Upper lobe of left lung (tissue), 6 donors: ENCODE results near the gene ZNG1F. TPM values are rescaled to one million over a fixed set of nuclear protein-coding genes. Genes with fewer than 3 reads are reported as not detected.
"Not testable (repeated sequence)": the region's sequence is repeated elsewhere in the genome, so short reads cannot be mapped to it uniquely, and the experiment has no call there.

ENCODE experiments used
- ATAC-seq, 2 donors: fragments of 200-7000 bp; cut with Tn5 transposase; one replicate each; pipeline ENCODE4 v1.9.1; 2022; ENCODE audit warnings: mild to moderate bottlenecking in 2 of 2, moderate library complexity in 2 of 2; ENCODE audit not compliant: low FRiP score in 2 of 2
- DNase-seq, 2 donors: peaks; one replicate each; pipeline ENCODE4 v3.0.0-alpha.2; 2019 to 2020
- H3K27ac ChIP-seq, 4 donors: fragments of 200-600 bp; sonication (generic); one replicate each; pipeline ENCODE4 v1.5.1; 2016 to 2019
- H3K27me3 ChIP-seq, 4 donors: fragments of 200-600 bp; sonication (generic); one replicate each; pipeline ENCODE4 v1.5.1; 2017 to 2019
- H3K36me3 ChIP-seq, 4 donors: fragments of 200-600 bp; sonication (generic); one replicate each; pipeline ENCODE4 v1.5.1; 2016 to 2019
- H3K4me1 ChIP-seq, 4 donors: fragments of 200-600 bp; sonication (generic); one replicate each; pipeline ENCODE4 v1.5.1; 2018 to 2019
- H3K4me3 ChIP-seq, 4 donors: fragments of 200-600 bp; sonication (generic); one replicate each; pipeline ENCODE4 v1.5.1; 2017 to 2019; ENCODE audit warnings: mild to moderate bottlenecking in 2 of 4, moderate library complexity in 1 of 4
- H3K9me3 ChIP-seq, 4 donors: fragments of 200-600 bp; sonication (generic); one replicate each; pipeline ENCODE4 v1.5.1; 2018 to 2019
- EP300 ChIP-seq, 4 donors: sonication (generic); formaldehyde crosslinking; IDR thresholded peaks; one replicate each; pipeline ENCODE4 v1.5.1; 2017; ENCODE audit warnings: antibody characterized with exemption in 4 of 4, control low read depth in 2 of 4
- POLR2A ChIP-seq, 4 donors: fragments of 450-650 bp; IDR thresholded peaks; one replicate each; pipeline ENCODE4 v1.5.1; 2016 to 2017; ENCODE audit warnings: antibody characterized with exemption in 4 of 4, mild to moderate bottlenecking in 2 of 4
- POLR2AphosphoS5 ChIP-seq, 2 donors: sonication (generic); formaldehyde crosslinking; IDR thresholded peaks; one replicate each; pipeline ENCODE4 v1.5.1; 2017; ENCODE audit warnings: antibody characterized with exemption in 2 of 2
- WGBS, 2 donors: methylation state at CpG; one replicate each; pipeline ENCODE4 v1.1.5; 2017 to 2018; 5-methylcytosine and 5-hydroxymethylcytosine counted together
- total RNA-seq, 6 donors: library from RNA; depleted of rRNA in 4 of 6; stranded (reverse); fragments of >200 nt in 4 of 6; gene quantifications; one replicate each; pipeline versions ENCODE4 v1.1.0 to v1.2.1, GENCODE V29; 2016 to 2021
- TF ChIP-seq, protein P1 (sequence below), 6 experiments: fragments of 450-650 bp in 4 of 6; fragments of 200-600 bp in 2 of 6; sonication (generic) in 2 of 6; IDR thresholded peaks; one replicate each; pipeline ENCODE4 v1.5.1; 2016 to 2019; ENCODE audit warnings: antibody characterized with exemption in 6 of 6
- donor health status: DM: no; HTN: no; CAD: no; lungs with moderate emphysema.
- donor health status: DM: no; HTN: yes; CAD: no; lungs with severe emphysema.

ZNG1F gene
- 10 to 100 TPM in 3 of 6 donors, 1 to 10 TPM in 3; 4.8 to 19.0 (median 9.1) TPM for total RNA-seq

GRCh38 chr9:41189217-41189616, at the start of gene ZNG1F:
ZNG1F (minus strand) TSS chr9:41189317; CDS start chr9:41189258, 59 bp downstream.
- not testable (repeated sequence) for H3K27me3 ChIP-seq, H3K9me3 ChIP-seq, H3K27ac ChIP-seq, H3K4me1 ChIP-seq, H3K4me3 ChIP-seq, ATAC-seq, H3K36me3 ChIP-seq, DNase-seq
- no CpG with 5 or more reads among the region's 31 CpGs for WGBS, 2 donors

GRCh38 chr9:41237110-41237749, 48.1 kb upstream of the ZNG1F start:
- 68 to 70% methylated on average over 14 to 27 of the region's 51 CpGs for WGBS, 2 donors
- H3K27ac ChIP-seq, H3K27me3 ChIP-seq, H3K36me3 ChIP-seq, H3K4me1 ChIP-seq: not testable (repeated sequence)
- peak overlapping the region in 2 of 4 donors; percentile 11 to 19 for H3K4me3 ChIP-seq
- DNase-seq (peak; percentile 30 to 82), ATAC-seq (peak in 1 of 2 donors; percentile 38)
- peaks cover 0 to 27% (median 4%) of the 10 kb centered on the region in 4 donors for H3K9me3 ChIP-seq

- not testable (repeated sequence) for ATAC-seq, H3K27ac ChIP-seq, H3K4me3 ChIP-seq, H3K36me3 ChIP-seq, H3K4me1 ChIP-seq, H3K27me3 ChIP-seq
- H3K9me3 ChIP-seq: peaks cover 0 to 27% (median 4%) of the 10 kb centered on the region in 4 donors
- DNase-seq: peak in 1 of 2 donors; percentile 18
- WGBS, 2 donors: 74 to 78% methylated on average over 21 to 23 of the region's 23 CpGs
Observed at GRCh38 chr9:41236486-41237109, 47.5 kb upstream of the ZNG1F start.

DNA sequence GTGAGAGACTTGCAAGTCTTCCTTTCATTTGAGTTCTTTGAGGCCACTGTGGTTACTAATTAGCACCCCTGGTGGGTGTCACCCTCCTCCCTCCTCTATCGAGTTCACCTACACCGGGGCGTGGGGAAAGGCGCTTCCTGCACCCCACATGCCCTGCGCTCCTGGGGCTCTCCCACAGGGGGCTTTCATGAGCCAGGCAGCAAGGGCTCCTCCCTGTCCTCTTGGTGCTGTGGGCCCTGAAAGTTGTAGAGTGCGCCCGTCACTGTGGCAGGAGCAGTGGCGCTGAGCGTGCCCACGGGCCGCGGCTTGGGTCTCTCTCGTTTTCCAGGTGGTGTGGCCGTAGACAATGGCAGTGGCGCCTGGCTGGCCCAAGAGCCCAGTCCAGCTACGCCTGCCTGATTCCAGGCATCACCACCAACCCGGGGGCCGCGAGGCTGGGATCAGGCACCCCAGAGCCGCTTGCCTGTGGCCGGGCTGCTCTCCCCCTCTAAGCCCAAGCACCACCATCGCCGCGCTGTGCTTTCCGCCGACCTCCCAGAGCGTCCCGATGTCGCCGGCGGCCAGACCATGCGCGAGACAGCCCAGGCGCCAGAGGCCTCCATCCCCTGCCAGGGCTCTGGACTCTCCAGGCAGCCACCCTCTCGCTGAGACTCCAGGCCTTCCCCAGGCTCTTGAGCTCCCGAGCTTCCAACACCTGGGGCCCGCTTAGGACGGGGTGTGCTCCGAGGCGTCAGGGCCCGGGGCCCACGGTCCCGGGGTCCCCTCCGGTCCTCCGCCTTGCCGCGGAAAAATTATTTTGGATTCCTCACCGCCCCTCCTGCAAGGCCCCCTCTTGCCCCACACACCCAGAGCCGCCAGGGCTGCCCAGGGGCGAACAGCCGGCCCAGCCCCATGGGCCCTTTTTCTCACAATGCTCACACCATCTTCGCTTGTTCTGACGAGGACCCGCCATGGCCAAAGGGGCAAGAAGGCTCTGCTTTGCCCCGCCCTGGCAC, 46.0 kb upstream of the ZNG1F start:
- not testable (repeated sequence) for H3K4me1 ChIP-seq, H3K4me3 ChIP-seq, H3K27me3 ChIP-seq, H3K36me3 ChIP-seq, H3K27ac ChIP-seq
- H3K9me3 ChIP-seq: peaks cover 0 to 30% (median 4%) of the 10 kb centered on the region in 4 donors
- peak; percentile 60 to 74 for ATAC-seq
- WGBS, 2 donors: 79 to 80% methylated on average over 17 to 35 of the region's 55 CpGs
- DNase-seq: peak; percentile 55 to 85

DNA sequence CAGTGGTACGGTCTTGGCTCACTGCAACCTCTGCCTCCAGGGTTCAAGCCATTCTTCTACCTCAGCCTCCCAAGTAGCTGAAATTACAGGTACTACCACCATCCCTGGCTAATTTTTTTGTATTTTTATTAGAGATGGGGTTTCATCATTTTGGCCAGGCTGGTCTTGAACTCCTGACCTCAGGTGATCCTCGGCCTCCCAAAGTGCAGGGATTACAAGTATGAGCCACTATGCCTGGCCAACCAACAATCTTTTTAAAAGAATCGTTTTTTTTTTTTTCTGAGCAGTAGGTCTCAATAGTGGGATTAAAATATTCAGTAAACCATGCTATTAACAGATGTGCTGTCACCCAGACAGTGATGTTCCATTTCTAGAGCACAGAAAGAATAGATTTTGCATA, 45.1 kb upstream of the ZNG1F start:
- not testable (repeated sequence) for ATAC-seq, H3K36me3 ChIP-seq, DNase-seq, H3K27me3 ChIP-seq, H3K4me3 ChIP-seq, H3K27ac ChIP-seq, H3K4me1 ChIP-seq
- WGBS, 2 donors: 69 to 74% methylated on average over 3 of the region's 3 CpGs
- peaks cover 0 to 30% (median 4%) of the 10 kb centered on the region in 4 donors for H3K9me3 ChIP-seq

DNA sequence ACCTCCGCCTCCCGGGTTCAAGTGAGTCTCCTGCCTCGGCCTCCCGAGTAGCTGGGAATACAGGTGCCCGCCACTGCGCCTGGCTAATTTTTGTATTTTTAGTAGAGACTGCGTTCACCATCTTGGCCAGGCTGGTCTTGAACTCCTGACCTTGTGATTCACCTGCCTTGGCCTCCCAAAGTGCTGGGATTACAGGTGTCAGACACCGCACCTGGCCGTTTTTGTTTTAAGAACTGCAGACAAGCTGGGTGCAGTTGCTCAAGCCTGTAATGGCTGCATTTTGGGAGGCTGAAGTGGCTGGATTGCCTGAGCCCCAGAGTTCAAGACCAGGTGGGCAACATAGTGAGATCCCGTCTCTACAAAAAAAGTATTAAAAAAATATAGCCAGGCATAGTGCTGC, 43.2 kb upstream of the ZNG1F start:
- DNase-seq: peak in 1 of 2 donors; percentile 39
- H3K4me1 ChIP-seq, H3K36me3 ChIP-seq, H3K4me3 ChIP-seq, H3K27ac ChIP-seq, H3K27me3 ChIP-seq: not testable (repeated sequence)
- 81 to 85% methylated on average over 10 of the region's 10 CpGs for WGBS, 2 donors
- H3K9me3 ChIP-seq: peaks cover 0 to 28% (median 3%) of the 10 kb centered on the region in 4 donors
- peak; percentile 46 to 66 for ATAC-seq

- DNase-seq (peak in 1 of 2 donors; percentile 20), ATAC-seq (peak; percentile 17 to 30)
- H3K36me3 ChIP-seq, H3K4me3 ChIP-seq, H3K27ac ChIP-seq, H3K4me1 ChIP-seq, H3K27me3 ChIP-seq: not testable (repeated sequence)
- 64 to 68% methylated on average over 3 of the region's 3 CpGs for WGBS, 2 donors
- H3K9me3 ChIP-seq: peaks cover 0 to 11% (median 3%) of the 10 kb centered on the region in 4 donors
Observed at GRCh38 chr9:41230418-41230817, 41.3 kb upstream of the ZNG1F start.

DNA sequence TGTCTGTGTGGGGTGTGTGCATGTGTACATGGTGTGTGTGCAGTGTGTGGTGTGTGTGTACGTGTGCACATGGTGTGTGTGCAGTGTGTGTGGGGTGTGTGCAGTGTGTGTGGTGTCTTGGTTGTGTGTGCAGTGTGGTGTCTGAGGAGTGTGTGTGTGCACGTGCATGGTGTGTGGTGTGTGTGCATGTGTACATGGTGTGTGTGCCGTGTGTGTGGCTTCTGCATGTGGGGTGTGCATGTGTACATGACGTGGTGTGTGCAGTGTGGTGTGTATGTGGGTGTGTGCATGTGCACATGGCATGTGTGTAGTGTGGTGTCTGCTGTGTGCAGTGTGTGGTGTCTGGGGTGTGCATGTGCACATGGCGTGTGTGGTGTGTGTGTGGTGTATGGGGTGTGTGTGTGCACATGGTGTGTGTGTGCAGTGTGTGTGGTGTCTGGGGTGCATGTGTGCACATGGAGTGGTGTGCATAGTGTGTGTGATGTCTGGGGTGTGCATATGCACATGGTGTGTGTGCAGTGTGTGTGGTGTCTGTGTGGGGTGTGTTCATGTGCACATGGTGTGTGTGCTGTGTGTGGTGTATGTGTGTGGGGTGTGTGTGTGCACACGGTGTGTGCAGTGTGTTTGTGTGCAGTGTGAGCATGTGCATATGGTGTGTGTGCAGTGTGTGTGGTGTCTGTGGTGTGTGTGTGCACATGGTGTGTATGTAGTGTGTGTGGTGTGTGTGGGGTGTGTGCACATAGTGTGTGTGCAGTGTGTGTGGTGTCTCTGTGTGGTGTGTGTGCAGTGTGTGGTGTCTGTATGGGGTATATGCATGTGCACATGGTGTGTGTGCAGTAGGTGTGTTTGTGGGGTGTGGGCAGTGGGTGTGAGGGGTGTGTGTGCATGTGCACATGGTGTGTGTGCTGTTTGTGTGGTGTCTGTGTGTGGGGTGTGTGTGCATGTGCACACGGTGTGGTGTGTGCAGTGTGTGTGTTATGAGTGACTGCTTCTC, 40.6 kb upstream of the ZNG1F start:
- ATAC-seq (peak; percentile 85 to 95), DNase-seq (peak; percentile 24 to 36)
- Histone ChIP-seq H3K9me3 (peaks cover 0 to 6% (median 2%) of the 10 kb centered on the region in 4 donors), H3K4me1 (no peaks in the 10 kb centered on the region), H3K4me3 (no peak overlapping the region), H3K27ac (no peak overlapping the region), H3K27me3 (no peaks in the 10 kb centered on the region), H3K36me3 (no peaks in the 10 kb centered on the region)
- WGBS, 2 donors: 55 to 62% methylated on average over 7 of the region's 7 CpGs
- TF ChIP-seq, protein P1, sequence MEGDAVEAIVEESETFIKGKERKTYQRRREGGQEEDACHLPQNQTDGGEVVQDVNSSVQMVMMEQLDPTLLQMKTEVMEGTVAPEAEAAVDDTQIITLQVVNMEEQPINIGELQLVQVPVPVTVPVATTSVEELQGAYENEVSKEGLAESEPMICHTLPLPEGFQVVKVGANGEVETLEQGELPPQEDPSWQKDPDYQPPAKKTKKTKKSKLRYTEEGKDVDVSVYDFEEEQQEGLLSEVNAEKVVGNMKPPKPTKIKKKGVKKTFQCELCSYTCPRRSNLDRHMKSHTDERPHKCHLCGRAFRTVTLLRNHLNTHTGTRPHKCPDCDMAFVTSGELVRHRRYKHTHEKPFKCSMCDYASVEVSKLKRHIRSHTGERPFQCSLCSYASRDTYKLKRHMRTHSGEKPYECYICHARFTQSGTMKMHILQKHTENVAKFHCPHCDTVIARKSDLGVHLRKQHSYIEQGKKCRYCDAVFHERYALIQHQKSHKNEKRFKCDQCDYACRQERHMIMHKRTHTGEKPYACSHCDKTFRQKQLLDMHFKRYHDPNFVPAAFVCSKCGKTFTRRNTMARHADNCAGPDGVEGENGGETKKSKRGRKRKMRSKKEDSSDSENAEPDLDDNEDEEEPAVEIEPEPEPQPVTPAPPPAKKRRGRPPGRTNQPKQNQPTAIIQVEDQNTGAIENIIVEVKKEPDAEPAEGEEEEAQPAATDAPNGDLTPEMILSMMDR (IDR thresholded peaks at IDR 0.05): no peak
- no peak for TF ChIP-seq POLR2AphosphoS5 (IDR thresholded peaks at IDR 0.05)
- TF ChIP-seq POLR2A (IDR thresholded peaks at IDR 0.05): no peak
- no peak for TF ChIP-seq EP300 (IDR thresholded peaks at IDR 0.05)

DNA sequence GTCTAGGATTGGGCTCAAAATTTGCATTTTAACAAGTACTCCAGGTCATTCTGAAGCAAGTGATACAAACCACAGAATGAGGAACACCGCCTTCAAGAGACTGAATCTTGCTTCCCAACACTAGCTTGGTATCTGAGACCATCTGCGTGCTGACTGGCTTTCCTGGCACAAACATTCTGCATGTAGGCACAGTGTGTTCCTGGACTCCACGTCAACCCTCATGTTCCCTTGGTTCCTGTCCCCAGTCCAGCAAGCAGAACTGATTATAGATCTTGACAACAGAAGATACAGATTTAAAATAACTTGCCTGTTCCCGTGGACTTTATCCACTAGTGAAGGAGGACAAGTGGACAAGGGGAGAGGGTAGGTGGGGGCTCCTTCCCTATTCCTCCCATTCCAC, 30.7 kb upstream of the ZNG1F start:
- ATAC-seq, H3K27ac ChIP-seq: not testable (repeated sequence)
- WGBS, 2 donors: 72 to 92% methylated on average over 2 to 4 of the region's 4 CpGs

GRCh38 chr9:41188439-41188838, 678 bp downstream of the ZNG1F start:
- not testable (repeated sequence) for ATAC-seq, H3K4me1 ChIP-seq, H3K4me3 ChIP-seq, H3K27me3 ChIP-seq, H3K27ac ChIP-seq, H3K36me3 ChIP-seq, DNase-seq, H3K9me3 ChIP-seq
- WGBS, 2 donors: no CpG with 5 or more reads among the region's 11 CpGs

More for the DNA sequence above, 30.7 kb upstream of the ZNG1F start:
- not testable (repeated sequence) for H3K4me3 ChIP-seq, DNase-seq, H3K4me1 ChIP-seq, H3K27me3 ChIP-seq, H3K36me3 ChIP-seq, H3K9me3 ChIP-seq
